Tibial nerve (tissue), 4 donors: ENCODE measurements around the gene PLA1A.

Source experiments
- CTCF ChIP-seq, 5 experiments: fragments of 200-600 bp in 3 of 5; fragments of 450-650 bp in 2 of 5; sonication (generic) in 3 of 5; IDR thresholded peaks; one replicate each; pipeline ENCODE4 v1.5.1; 2016 to 2019; ENCODE audit warnings: antibody characterized with exemption in 5 of 5, mild to moderate bottlenecking in 3 of 5, moderate library complexity in 2 of 5
- EP300 ChIP-seq, 2 donors: sonication (generic); formaldehyde crosslinking; IDR thresholded peaks; one replicate each; pipeline ENCODE4 v1.6.1; 2017; ENCODE audit warnings: antibody characterized with exemption in 2 of 2, mild to moderate bottlenecking in 1 of 2
- POLR2A ChIP-seq, 2 donors: fragments of 450-650 bp; IDR thresholded peaks; one replicate each; pipeline ENCODE4 v1.6.1; 2017; ENCODE audit warnings: antibody characterized with exemption in 2 of 2, mild to moderate bottlenecking in 2 of 2, moderate library complexity in 2 of 2

- TF ChIP-seq CTCF (IDR thresholded peaks at IDR 0.05), result no peak
- no peak for TF ChIP-seq POLR2A (IDR thresholded peaks at IDR 0.05)
- TF ChIP-seq EP300 (IDR thresholded peaks at IDR 0.05), result no peak
These were observed 28.5 kb upstream of the PLA1A start for GRCh38 chr3:119569156-119569555.
